A549 (cell line): ENCODE data around the gene UTP25. TPM values are rescaled to one million over a fixed set of nuclear protein-coding genes. Genes with fewer than 3 reads are reported as not detected.

Source experiments
- ATAC-seq, 2 experiments: fragments of 200-7000 bp in 1 of 2; fragments of >200 bp in 1 of 2; cut with Nextera tagmentation in 1 of 2; cut with Tn5 transposase in 1 of 2; 3 replicates each; pipeline versions ENCODE4 v1.8.0 to v1.9.1; 2018 to 2020; ENCODE audit warnings: mild to moderate bottlenecking in 1 of 2, moderate library complexity in 1 of 2
- CTCF ChIA-PET: fragments of 300-600 bp; sonication (Branson Sonifier 250); formaldehyde crosslinking; extraction: SDS; loops from one replicate; lab custom pipeline; 2021; ENCODE audit warnings: antibody characterized with exemption, inconsistent platforms; lab: Yijun Ruan, JAX
- POLR2A ChIA-PET: fragments of 350-600 bp; formaldehyde crosslinking; extraction: SDS; loops from one replicate; lab custom pipeline; 2021; ENCODE audit warnings: antibody characterized with exemption, inconsistent platforms; lab: Yijun Ruan, JAX
- DNase-seq, 2 experiments: peaks; one replicate each; pipeline versions ENCODE4 v3.0.0 to v3.0.0-alpha.2; 2011 to 2016; ENCODE audit warnings: low read depth in 1 of 2, low spot score in 1 of 2
- FAIRE-seq: peaks from 2 replicates; lab custom pipeline; 2011; peaks lifted over from hg19 to GRCh38; lab: Jason Lieb, UNC
- H3K27ac ChIP-seq, 2 experiments: fragments of >200 bp; sonication (Bioruptor Twin); formaldehyde crosslinking; 3 replicates each; pipeline ENCODE4 v1.5.1; 2016 to 2017
- H3K4me1 ChIP-seq: fragments of >200 bp; sonication (Bioruptor Twin); formaldehyde crosslinking; 3 replicates; pipeline ENCODE4 v1.6.1; 2016
- H3K4me2 ChIP-seq: fragments of >200 bp; sonication (Bioruptor Twin); formaldehyde crosslinking; 3 replicates; pipeline ENCODE4 v1.6.1; 2016
- H3K4me3 ChIP-seq: fragments of >200 bp; sonication (Bioruptor Twin); formaldehyde crosslinking; 3 replicates; pipeline ENCODE4 v1.5.1; 2016
- H3K9me3 ChIP-seq: fragments of >200 bp; sonication (Bioruptor Twin); formaldehyde crosslinking; 3 replicates; pipeline ENCODE4 v1.6.1; 2016
- BCL3 ChIP-seq: fragments of >200 bp; sonication (Bioruptor Twin); formaldehyde crosslinking; IDR thresholded peaks from 3 replicates; pipeline ENCODE4 v1.6.1; 2016
- CBX8 ChIP-seq: fragments of 200-600 bp; sonication (generic); IDR thresholded peaks from 2 replicates; pipeline ENCODE4 v1.6.1; 2016
- CEBPB ChIP-seq, 2 experiments: fragments of >200 bp in 1 of 2; sonication (Bioruptor Twin) in 1 of 2; formaldehyde crosslinking in 1 of 2; IDR thresholded peaks; 2 replicates each; pipeline ENCODE4 v1.6.1; 2012 to 2016
- EP300 ChIP-seq, 2 experiments: fragments of >200 bp; sonication (Bioruptor Twin); formaldehyde crosslinking; IDR thresholded peaks; 2 replicates in 1 of 2; 3 replicates in 1 of 2; pipeline ENCODE4 v1.6.1; 2016 to 2017
- FOXS1 ChIP-seq: fragments of 250-450 bp; sonication (Bioruptor Pico); IDR thresholded peaks from 2 replicates; pipeline ENCODE4 v1.5.0; 2020; ENCODE audit warnings: mild to moderate bottlenecking, moderate library complexity
- HOXA7 ChIP-seq: fragments of 250-450 bp; sonication (Bioruptor Pico); IDR thresholded peaks from 2 replicates; pipeline ENCODE4 v1.5.0; 2020; ENCODE audit warnings: mild to moderate bottlenecking, moderate library complexity
- MAFK ChIP-seq: fragments of 450-650 bp; IDR thresholded peaks from 2 replicates; pipeline ENCODE4 v1.6.1; 2014; ENCODE audit not compliant: partially characterized antibody
- NPAS2 ChIP-seq: fragments of 250-450 bp; sonication (Bioruptor Pico); IDR thresholded peaks from 2 replicates; pipeline ENCODE4 v1.8.0; 2022; ENCODE audit warnings: mild to moderate bottlenecking, moderate library complexity, borderline replicate concordance
- POLR2A ChIP-seq: IDR thresholded peaks from 2 replicates; pipeline ENCODE4 v1.6.1; 2012; ENCODE audit warnings: mild to moderate bottlenecking, low read length
- RAD21 ChIP-seq, 2 experiments: fragments of >200 bp in 1 of 2; sonication (Bioruptor Twin) in 1 of 2; formaldehyde crosslinking in 1 of 2; IDR thresholded peaks in 1 of 2; conservative IDR thresholded peaks in 1 of 2; 2 replicates in 1 of 2; 3 replicates in 1 of 2; pipeline ENCODE4 v1.6.1; 2012 to 2018; ENCODE audit warnings: inconsistent platforms in 1 of 2
- REST ChIP-seq: fragments of 200-600 bp; sonication (generic); IDR thresholded peaks from 2 replicates; pipeline ENCODE4 v1.6.1; 2016; ENCODE audit warnings: antibody characterized with exemption, mild to moderate bottlenecking, moderate library complexity
- RNF2 ChIP-seq: fragments of 200-600 bp; sonication (generic); IDR thresholded peaks from 2 replicates; pipeline ENCODE4 v1.6.1; 2016; ENCODE audit warnings: low read depth, mild to moderate bottlenecking, antibody characterized with exemption, moderate library complexity, borderline replicate concordance
- SMC3 ChIP-seq: fragments of >200 bp; sonication (Bioruptor Twin); formaldehyde crosslinking; IDR thresholded peaks from 3 replicates; pipeline ENCODE4 v1.6.1; 2018; ENCODE audit warnings: inconsistent platforms
- WGBS: methylation state at CpG from one replicate; pipeline ENCODE4 v1.1.6; 2017; ENCODE audit errors: missing lambda C conversion rate; 5-methylcytosine and 5-hydroxymethylcytosine counted together
- polyA plus RNA-seq, 4 experiments: library from polyadenylated mRNA; depleted of rRNA in 3 of 4; stranded (reverse); fragments of >200 nt; fragmentation: RNase III in 1 of 4; extraction: RNeasy Plus Mini Kit Qiagen cat#74134 plus additional on column Dnase treatment in 1 of 4; gene quantifications; 2 replicates in 3 of 4; 3 replicates in 1 of 4; pipeline ENCODE4 v1.2.3, GENCODE V29; 2011 to 2017
- TF ChIP-seq, protein P1 (sequence below): fragments of 250-450 bp; sonication (Bioruptor Pico); IDR thresholded peaks from 2 replicates; pipeline ENCODE4 v1.5.0; 2021; ENCODE audit warnings: mild to moderate bottlenecking, moderate library complexity, borderline replicate concordance
- TF ChIP-seq, protein P2 (sequence below): fragments of >200 bp; sonication (Bioruptor Twin); formaldehyde crosslinking; IDR thresholded peaks from 3 replicates; pipeline ENCODE4 v1.5.1; 2016

UTP25 gene
- polyA plus RNA-seq, 2 of the 4 experiments (the other 2 are of a cell fraction): 8.4 to 16.5 TPM

DNA sequence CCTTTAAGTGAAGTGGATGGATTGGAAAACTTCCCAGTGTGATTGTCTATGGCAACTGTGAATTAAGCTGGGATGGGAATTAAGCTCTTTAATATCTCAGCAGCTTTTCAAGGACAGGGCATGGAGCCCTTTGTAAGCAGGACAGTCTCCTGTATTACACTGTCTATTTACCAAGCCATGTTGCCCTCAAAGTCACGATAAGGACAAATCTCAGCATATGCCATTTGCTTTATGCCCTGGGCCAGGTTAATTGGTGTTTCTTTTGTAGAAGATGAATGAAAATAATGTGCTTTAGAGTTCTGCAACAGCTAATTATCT lies 17.6 kb downstream of the UTP25 start (continued):
- no peak for TF ChIP-seq NPAS2
- TF ChIP-seq HOXA7: no peak
- no peak for TF ChIP-seq MAFK

GRCh38 chr1:209849388-209849787 lies 21.6 kb downstream of the UTP25 start:
- no peak overlapping the region for H3K4me2 ChIP-seq
- ChIA-PET POLR2A (no interaction called here), CTCF (interaction anchor here (1.5 to 8.7 kb wide), 6 partner anchors 11 to 155 kb away, joined by 4 to 90 read pairs (median 6); no protein-coding TSS in a partner anchor)
- no peaks in the 10 kb centered on the region for H3K9me3 ChIP-seq
- no peak for DNase-seq
- ATAC-seq: no peak
- no peak for FAIRE-seq
- no peak overlapping the region for H3K27ac ChIP-seq
- TF ChIP-seq BCL3 (no peak), SMC3 (no peak), FOXS1 (CRISPR knock-in tag) (no peak), EP300 (IDR thresholded peaks at IDR 0.05) (no peak), REST (no peak), CBX8 (no peak), POLR2A (no peak), RNF2 (no peak)
- TF ChIP-seq, protein P1, sequence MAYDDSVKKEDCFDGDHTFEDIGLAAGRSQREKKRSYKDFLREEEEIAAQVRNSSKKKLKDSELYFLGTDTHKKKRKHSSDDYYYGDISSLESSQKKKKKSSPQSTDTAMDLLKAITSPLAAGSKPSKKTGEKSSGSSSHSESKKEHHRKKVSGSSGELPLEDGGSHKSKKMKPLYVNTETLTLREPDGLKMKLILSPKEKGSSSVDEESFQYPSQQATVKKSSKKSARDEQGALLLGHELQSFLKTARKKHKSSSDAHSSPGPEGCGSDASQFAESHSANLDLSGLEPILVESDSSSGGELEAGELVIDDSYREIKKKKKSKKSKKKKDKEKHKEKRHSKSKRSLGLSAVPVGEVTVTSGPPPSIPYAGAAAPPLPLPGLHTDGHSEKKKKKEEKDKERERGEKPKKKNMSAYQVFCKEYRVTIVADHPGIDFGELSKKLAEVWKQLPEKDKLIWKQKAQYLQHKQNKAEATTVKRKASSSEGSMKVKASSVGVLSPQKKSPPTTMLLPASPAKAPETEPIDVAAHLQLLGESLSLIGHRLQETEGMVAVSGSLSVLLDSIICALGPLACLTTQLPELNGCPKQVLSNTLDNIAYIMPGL: no peak
- H3K4me1 ChIP-seq: no peaks in the 10 kb centered on the region
- 91% methylated on average over 5 of the region's 5 CpGs for WGBS
- no peak overlapping the region for H3K4me3 ChIP-seq

DNA sequence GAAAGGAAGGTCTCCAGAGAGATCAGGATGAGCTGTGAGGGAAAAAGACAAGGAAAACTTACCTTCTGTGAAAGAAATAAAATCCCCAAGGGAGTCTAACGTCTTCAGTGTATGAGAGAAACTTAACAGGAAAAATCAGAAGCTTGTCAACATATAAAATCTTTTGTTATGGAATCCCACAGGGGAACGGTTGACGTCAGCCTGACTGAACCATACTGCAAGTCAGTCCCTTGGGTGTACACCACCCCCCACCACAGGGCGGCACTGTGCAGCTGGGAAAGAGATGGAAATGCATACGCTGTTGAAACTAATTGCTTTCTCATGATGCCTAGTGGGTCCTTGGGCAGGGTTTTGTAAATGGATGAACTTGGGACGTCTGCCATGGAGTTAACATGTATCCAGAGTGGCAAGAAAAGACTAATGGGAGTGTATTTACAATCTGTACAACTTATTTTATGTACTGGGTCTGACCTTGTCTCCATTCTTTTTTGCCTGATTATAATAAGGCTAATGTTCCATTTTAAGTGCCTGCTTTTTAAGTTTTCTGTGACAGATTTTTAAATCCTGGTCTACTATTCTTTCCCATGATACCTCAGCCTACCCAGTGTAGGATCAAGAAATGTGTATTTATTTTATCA lies 22.7 kb downstream of the UTP25 start:
- Histone ChIP-seq H3K27ac (no peak overlapping the region), H3K4me1 (no peaks in the 10 kb centered on the region), H3K4me3 (no peak overlapping the region), H3K9me3 (no peaks in the 10 kb centered on the region), H3K4me2 (no peak overlapping the region)
- FAIRE-seq: no peak
- CTCF ChIA-PET: interaction anchor here (0.7 to 8.7 kb wide), 9 partner anchors 11 to 154 kb away, joined by 3 to 90 read pairs (median 6); partner anchors contain the start of gene UTP25
- POLR2A ChIA-PET: no interaction called here
- WGBS: 45% methylated on average over 6 of the region's 6 CpGs
- ATAC-seq: peak; percentile 80 to 97
- TF ChIP-seq CEBPB (IDR thresholded peaks at IDR 0.05) (no peak), SMC3 (peak; percentile 36), RAD21 (conservative IDR thresholded peaks at IDR 0.05 in 1 of 2, IDR thresholded peaks at IDR 0.05 in 1 of 2) (peak in 1 of 2 experiments; percentile 50; a peak in 2 of 5 replicates)
- TF ChIP-seq, protein P2, sequence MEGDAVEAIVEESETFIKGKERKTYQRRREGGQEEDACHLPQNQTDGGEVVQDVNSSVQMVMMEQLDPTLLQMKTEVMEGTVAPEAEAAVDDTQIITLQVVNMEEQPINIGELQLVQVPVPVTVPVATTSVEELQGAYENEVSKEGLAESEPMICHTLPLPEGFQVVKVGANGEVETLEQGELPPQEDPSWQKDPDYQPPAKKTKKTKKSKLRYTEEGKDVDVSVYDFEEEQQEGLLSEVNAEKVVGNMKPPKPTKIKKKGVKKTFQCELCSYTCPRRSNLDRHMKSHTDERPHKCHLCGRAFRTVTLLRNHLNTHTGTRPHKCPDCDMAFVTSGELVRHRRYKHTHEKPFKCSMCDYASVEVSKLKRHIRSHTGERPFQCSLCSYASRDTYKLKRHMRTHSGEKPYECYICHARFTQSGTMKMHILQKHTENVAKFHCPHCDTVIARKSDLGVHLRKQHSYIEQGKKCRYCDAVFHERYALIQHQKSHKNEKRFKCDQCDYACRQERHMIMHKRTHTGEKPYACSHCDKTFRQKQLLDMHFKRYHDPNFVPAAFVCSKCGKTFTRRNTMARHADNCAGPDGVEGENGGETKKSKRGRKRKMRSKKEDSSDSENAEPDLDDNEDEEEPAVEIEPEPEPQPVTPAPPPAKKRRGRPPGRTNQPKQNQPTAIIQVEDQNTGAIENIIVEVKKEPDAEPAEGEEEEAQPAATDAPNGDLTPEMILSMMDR: peak; percentile 58
- TF ChIP-seq, all 56 proteins: peak for 3
- peak; percentile 44 to 55 for DNase-seq
